ENCODE data around the gene RRAS2. TPM values are rescaled to one million over a fixed set of nuclear protein-coding genes. Genes with fewer than 3 reads are reported as not detected.
A peak's percentile ranks its signal among the peaks of the same experiment; 100 is the strongest.
"Not testable (repeated sequence)": the region's sequence is repeated elsewhere in the genome, so short reads cannot be mapped to it uniquely, and the experiment has no call there.

RRAS2 gene
- total RNA-seq, 4 donors from 2014 or later, result 40.7 to 75.4 (median 58.0) TPM

DNA sequence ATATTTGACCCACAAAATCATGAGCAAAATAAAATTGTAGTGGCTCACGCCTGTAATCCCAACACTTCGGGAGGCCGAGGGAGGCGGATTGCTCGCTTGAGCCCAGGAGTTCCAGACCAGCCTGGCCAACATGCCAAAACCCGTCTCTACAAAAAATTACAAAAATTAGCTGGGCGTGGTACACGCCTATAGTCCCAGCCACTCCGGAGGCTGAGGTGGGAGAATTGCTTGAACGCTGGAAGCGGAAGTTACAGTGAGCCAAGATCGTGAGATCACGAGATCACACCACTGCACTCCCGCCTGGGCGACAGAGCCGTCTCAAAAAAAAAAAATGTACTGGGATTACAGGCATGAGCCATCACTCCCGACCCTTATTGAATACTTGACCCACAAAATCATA is 2.0 kb upstream of the RRAS2 start:
- H3K27me3 ChIP-seq, result no peaks in the 10 kb centered on the region
- H3K4me1 ChIP-seq, result peaks cover 8 to 26% (median 25%) of the 10 kb centered on the region in 4 donors
- TF ChIP-seq, protein P1, sequence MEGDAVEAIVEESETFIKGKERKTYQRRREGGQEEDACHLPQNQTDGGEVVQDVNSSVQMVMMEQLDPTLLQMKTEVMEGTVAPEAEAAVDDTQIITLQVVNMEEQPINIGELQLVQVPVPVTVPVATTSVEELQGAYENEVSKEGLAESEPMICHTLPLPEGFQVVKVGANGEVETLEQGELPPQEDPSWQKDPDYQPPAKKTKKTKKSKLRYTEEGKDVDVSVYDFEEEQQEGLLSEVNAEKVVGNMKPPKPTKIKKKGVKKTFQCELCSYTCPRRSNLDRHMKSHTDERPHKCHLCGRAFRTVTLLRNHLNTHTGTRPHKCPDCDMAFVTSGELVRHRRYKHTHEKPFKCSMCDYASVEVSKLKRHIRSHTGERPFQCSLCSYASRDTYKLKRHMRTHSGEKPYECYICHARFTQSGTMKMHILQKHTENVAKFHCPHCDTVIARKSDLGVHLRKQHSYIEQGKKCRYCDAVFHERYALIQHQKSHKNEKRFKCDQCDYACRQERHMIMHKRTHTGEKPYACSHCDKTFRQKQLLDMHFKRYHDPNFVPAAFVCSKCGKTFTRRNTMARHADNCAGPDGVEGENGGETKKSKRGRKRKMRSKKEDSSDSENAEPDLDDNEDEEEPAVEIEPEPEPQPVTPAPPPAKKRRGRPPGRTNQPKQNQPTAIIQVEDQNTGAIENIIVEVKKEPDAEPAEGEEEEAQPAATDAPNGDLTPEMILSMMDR (IDR thresholded peaks at IDR 0.05), result no peak
- intact Hi-C loops (cut with DNase I), result no loop called here
- no peaks in the 10 kb centered on the region for H3K9me3 ChIP-seq
- no peak for DNase-seq (ENCODE audit: extremely low spot score)
- no peak overlapping the region for H3K27ac ChIP-seq (replicated peaks in 1 of 4)
- 95% methylated on average over 17 of the region's 17 CpGs for WGBS
- no peak overlapping the region for H3K4me3 ChIP-seq
- no peaks in the 10 kb centered on the region for H3K36me3 ChIP-seq

DNA sequence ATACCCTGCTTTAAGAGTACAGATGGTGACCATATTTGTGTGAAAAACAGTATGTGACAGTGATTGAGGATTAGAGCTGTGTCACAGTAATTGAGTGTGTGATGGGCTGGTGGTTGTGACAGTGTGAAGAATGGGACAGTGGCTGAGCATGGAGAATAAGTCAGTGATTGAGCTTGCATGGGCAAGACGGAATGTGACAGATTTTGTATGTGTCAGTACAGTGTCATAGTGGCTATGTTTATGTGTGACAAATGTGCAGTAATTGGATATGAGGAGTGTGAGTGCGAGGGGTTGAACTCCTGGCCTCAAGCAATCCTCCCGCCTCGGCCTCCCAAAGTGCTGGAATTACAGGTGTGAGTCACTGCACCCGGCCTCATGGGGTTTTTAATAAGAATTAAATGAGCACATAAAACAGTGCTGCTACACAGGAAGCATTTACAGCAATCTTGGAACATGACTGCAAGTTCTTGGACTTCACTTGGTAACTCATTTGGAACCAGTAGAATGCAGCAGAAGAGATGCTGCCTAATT is 583 bp upstream of the RRAS2 start:
- Histone ChIP-seq H3K27me3 (no peaks in the 10 kb centered on the region), H3K36me3 (no peaks in the 10 kb centered on the region), H3K4me1 (peaks cover 8 to 25% (median 23%) of the 10 kb centered on the region in 4 donors), H3K27ac (replicated peaks in 1 of 4) (peak overlapping the region in 1 of 4 donors; percentile 90), H3K4me3 (peak overlapping the region; percentile 82 to 98 (median 92)), H3K9me3 (no peaks in the 10 kb centered on the region)
- TF ChIP-seq POLR2AphosphoS5 (IDR thresholded peaks at IDR 0.05), result no peak
- TF ChIP-seq EP300 (IDR thresholded peaks at IDR 0.05), result no peak
- TF ChIP-seq, protein P1 (IDR thresholded peaks at IDR 0.05), result no peak
- no peak for TF ChIP-seq POLR2A (IDR thresholded peaks at IDR 0.05; ENCODE audit: low read depth)
- DNase-seq (ENCODE audit: extremely low spot score), result no peak
- 75% methylated on average over 5 of the region's 5 CpGs for WGBS
- intact Hi-C loops (cut with DNase I), result loop anchor here (5.0 kb wide), 3 partner anchors 52 to 93 kb away; no protein-coding TSS in a partner anchor

DNA sequence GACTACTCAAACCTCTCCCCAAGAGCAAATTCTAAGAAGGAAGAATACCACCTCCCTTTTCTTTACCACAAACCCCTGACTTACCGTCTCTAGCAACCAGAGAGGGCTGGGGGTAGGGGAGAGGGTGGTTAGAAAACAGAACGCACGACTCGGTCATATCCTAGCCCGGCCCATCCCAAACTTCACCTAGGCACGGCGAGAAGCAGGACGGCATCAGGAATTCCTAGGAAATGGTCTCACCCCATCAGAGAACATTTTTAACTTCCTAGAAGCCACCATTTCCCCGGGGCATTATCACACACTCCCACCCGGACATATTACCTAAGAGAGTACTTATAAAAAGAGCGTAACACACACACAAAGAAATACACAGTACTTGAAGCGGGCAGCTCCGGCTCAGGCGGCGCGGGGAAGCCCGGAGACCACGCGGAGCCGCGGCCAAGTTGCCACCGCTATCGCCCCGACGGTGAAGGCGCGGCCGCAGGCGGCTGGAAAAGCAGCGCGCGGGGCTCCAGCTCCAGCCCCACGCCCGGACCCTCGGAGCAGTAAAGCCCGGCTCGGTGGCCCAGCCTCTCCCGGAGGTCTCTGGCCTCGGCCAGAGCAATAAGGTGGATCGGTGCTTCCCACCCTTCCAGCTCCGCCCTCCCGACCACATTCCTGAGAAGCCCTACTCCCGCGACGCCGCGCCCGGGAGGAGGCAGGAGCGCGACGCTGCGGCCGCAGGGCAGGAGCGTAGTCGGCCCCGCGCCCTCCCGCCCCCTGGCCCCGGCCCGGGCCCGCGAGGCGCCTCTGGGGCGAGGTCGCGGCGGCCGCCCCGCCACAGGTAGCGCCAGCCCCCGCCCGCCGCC is 878 bp downstream of the RRAS2 start:
- no peaks in the 10 kb centered on the region for H3K36me3 ChIP-seq
- no peaks in the 10 kb centered on the region for H3K9me3 ChIP-seq
- WGBS, result 1% methylated on average over 15 of the region's 73 CpGs
- no peaks in the 10 kb centered on the region for H3K27me3 ChIP-seq
- TF ChIP-seq, protein P1 (IDR thresholded peaks at IDR 0.05), result no peak
- TF ChIP-seq POLR2AphosphoS5 (IDR thresholded peaks at IDR 0.05) (peak; percentile 25 to 26), POLR2A (IDR thresholded peaks at IDR 0.05; ENCODE audit: low read depth) (no peak)
- peaks cover 8 to 32% (median 19%) of the 10 kb centered on the region in 4 donors for H3K4me1 ChIP-seq
- intact Hi-C loops (cut with DNase I), result loop anchor here (5.0 kb wide), 3 partner anchors 51 to 94 kb away; no protein-coding TSS in a partner anchor
- no peak for DNase-seq (ENCODE audit: extremely low spot score)
- peak overlapping the region; percentile 80 to 90 (median 88) for H3K27ac ChIP-seq (replicated peaks in 1 of 4)
- H3K4me3 ChIP-seq, result peak overlapping the region; percentile 82 to 98 (median 92)

DNA sequence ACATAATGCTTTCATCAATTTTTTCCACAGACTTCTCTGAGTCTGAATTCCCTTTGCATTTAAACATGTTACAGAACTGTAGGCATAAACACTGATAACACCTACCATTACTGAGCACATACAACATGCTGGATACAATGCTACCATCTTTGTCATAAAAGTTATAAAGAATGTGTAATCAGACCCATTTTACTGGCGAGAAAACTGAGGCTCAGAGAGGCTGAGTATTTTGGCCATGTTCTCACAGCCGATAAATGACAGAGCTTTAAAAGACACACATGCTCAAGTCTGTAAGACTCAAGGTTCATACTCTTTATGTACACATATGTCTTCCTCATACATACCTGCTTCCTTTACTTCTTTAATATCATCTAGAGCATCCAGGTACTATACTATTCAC is 2.6 kb downstream of the RRAS2 start:
- intact Hi-C loops (cut with DNase I), result loop anchor here (5.0 kb wide), 3 partner anchors 49 to 96 kb away; no protein-coding TSS in a partner anchor
- Histone ChIP-seq H3K4me1 (peaks cover 8 to 32% (median 19%) of the 10 kb centered on the region in 4 donors), H3K36me3 (no peaks in the 10 kb centered on the region), H3K27ac (replicated peaks in 1 of 4) (no peak overlapping the region), H3K9me3 (no peaks in the 10 kb centered on the region), H3K4me3 (no peak overlapping the region), H3K27me3 (no peaks in the 10 kb centered on the region)
- TF ChIP-seq POLR2AphosphoS5 (IDR thresholded peaks at IDR 0.05) (no peak), POLR2A (IDR thresholded peaks at IDR 0.05; ENCODE audit: low read depth) (no peak), EP300 (IDR thresholded peaks at IDR 0.05) (no peak)
- TF ChIP-seq, protein P1 (IDR thresholded peaks at IDR 0.05), result no peak
- no peak for DNase-seq (ENCODE audit: extremely low spot score)
- WGBS, result 100% methylated on average over 2 of the region's 2 CpGs

DNA sequence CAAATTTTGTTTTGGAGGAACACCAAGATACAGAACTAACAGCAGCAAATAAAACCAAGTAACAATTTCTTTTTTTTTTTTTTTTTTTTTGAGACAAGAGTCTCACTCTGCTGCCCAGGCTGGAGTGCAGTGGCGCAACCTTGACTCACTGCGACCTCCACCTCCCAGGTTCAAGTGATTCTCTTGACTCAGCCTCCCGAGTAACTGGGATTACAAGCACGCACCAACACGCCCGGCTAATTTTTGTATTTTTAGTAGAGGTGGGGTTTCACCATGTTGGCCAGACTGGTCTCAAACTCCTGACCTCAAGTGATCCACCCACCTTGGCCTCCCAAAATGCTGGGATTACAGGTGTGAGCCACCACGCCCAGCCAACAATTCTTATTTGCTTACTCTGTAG is 4.4 kb downstream of the RRAS2 start:
- not testable (repeated sequence) for H3K27me3 ChIP-seq; H3K27ac ChIP-seq (replicated peaks in 1 of 4); H3K9me3 ChIP-seq; H3K4me3 ChIP-seq; DNase-seq (ENCODE audit: extremely low spot score); H3K36me3 ChIP-seq
- intact Hi-C loops (cut with DNase I), result loop anchor here (5.0 kb wide), 3 partner anchors 47 to 98 kb away; no protein-coding TSS in a partner anchor
- H3K4me1 ChIP-seq, result peaks cover 10 to 30% (median 18%) of the 10 kb centered on the region in 4 donors
- WGBS, result 98% methylated on average over 7 of the region's 7 CpGs

All from esophagus muscularis mucosa (tissue), 4 donors.